HCT116 (cell line): ENCODE results near the gene WDR43. TPM values are rescaled to one million over a fixed set of nuclear protein-coding genes. Genes with fewer than 3 reads are reported as not detected.

ENCODE experiments used
- ATAC-seq: fragments of 200-7000 bp; cut with Tn5 transposase; 2 replicates; pipeline ENCODE4 v1.9.1; 2020; ENCODE audit warnings: mild to moderate bottlenecking, moderate library complexity
- BruUV-seq: library from RNA; stranded (reverse); fragments of 400-500 nt; replicated peaks from 2 replicates; lab custom pipeline; 2021; lab: Mats Ljungman, UMichigan
- CTCF ChIA-PET: fragments of 300-600 bp; sonication (Branson Sonifier 250); formaldehyde crosslinking; loops from one replicate; lab custom pipeline; 2021; ENCODE audit warnings: antibody characterized with exemption; lab: Charles Lee
- POLR2A ChIA-PET: fragments of 300-600, 350-600 bp; sonication (Branson Sonifier 250); formaldehyde crosslinking; loops from one replicate; lab custom pipeline; 2021; ENCODE audit warnings: antibody characterized with exemption; lab: Charles Lee
- RAD21 ChIA-PET, 2 experiments: fragments of 300-600 bp; sonication (Branson Sonifier 250); formaldehyde crosslinking; loops; one replicate each; lab custom pipeline; 2023; ENCODE audit warnings: low total read pairs in 2 of 2; ENCODE audit not compliant: uncharacterized antibody in 2 of 2, unreplicated experiment in 2 of 2, low non-redundant PET in 1 of 2; lab: Charles Lee
- DNase-seq: peaks from one replicate; pipeline ENCODE4 v3.0.0-alpha.2; 2010; ENCODE audit warnings: low read depth, low spot score
- H2AFZ ChIP-seq: fragments of 200-600 bp; shearing (Covaris generic), sonication (generic); 2 replicates; pipeline ENCODE4 v1.6.1; 2017; ENCODE audit warnings: low read depth, mixed run types, mixed read lengths, antibody characterized with exemption, low read length; ENCODE audit not compliant: poor library complexity, severe bottlenecking
- H3K27ac ChIP-seq: 2 replicates; pipeline ENCODE4 v1.5.1; 2012; ENCODE audit warnings: low read depth, low read length
- H3K27me3 ChIP-seq: fragments of 200-600 bp; sonication (generic); 2 replicates; pipeline ENCODE4 v1.6.1; 2016; ENCODE audit warnings: mixed run types, low read length, mixed read lengths; ENCODE audit not compliant: insufficient read depth
- H3K36me3 ChIP-seq, 2 experiments: fragments of 200-500 bp in 1 of 2; fragments of 200-600 bp in 1 of 2; sonication (Bioruptor generic) in 1 of 2; sonication (generic) in 1 of 2; 2 replicates each; pipeline versions ENCODE4 v1.5.1 to v1.6.1; 2014 to 2016; ENCODE audit warnings: low read length in 2 of 2, inconsistent platforms in 1 of 2, mixed read lengths in 1 of 2, mixed run types in 1 of 2; ENCODE audit not compliant: insufficient read depth in 2 of 2, control insufficient read depth in 1 of 2
- H3K4me1 ChIP-seq, 2 experiments: fragments of 200-600 bp in 1 of 2; sonication (generic) in 1 of 2; 2 replicates each; pipeline versions ENCODE4 v1.5.1 to v1.6.1; 2012 to 2017; ENCODE audit warnings: low read length in 2 of 2, inconsistent platforms in 1 of 2, mild to moderate bottlenecking in 1 of 2, mixed read lengths in 1 of 2, mixed run types in 1 of 2, moderate library complexity in 1 of 2; ENCODE audit not compliant: insufficient read depth in 2 of 2, control insufficient read depth in 1 of 2
- H3K4me2 ChIP-seq: fragments of 200-600 bp; sonication (generic); 2 replicates; pipeline ENCODE4 v1.6.1; 2017; ENCODE audit warnings: mixed run types, low read length, mixed read lengths
- H3K4me3 ChIP-seq, 2 experiments: fragments of 200-600 bp in 1 of 2; sonication (generic) in 1 of 2; replicated peaks in 1 of 2; 2 replicates each; pipeline ENCODE4 v1.5.1; 2011 to 2016; ENCODE audit warnings: low read length in 2 of 2, control low read depth in 1 of 2, low read depth in 1 of 2, mild to moderate bottlenecking in 1 of 2, mixed read lengths in 1 of 2, mixed run types in 1 of 2
- H3K79me2 ChIP-seq: fragments of 200-600 bp; sonication (generic); 2 replicates; pipeline ENCODE4 v1.6.1; 2017; ENCODE audit warnings: mild to moderate bottlenecking, mixed run types, low read length, moderate library complexity, mixed read lengths; ENCODE audit not compliant: insufficient read depth
- H3K9ac ChIP-seq: fragments of 200-600 bp; sonication (generic); 2 replicates; pipeline ENCODE4 v1.6.1; 2016; ENCODE audit warnings: low read length, mixed read lengths
- H3K9me2 ChIP-seq: fragments of 200-600 bp; sonication (generic), shearing (Covaris generic); 2 replicates; pipeline ENCODE4 v1.6.1; 2017; ENCODE audit warnings: mixed run types, mild to moderate bottlenecking, moderate library complexity; ENCODE audit not compliant: insufficient read depth
- H3K9me3 ChIP-seq, 2 experiments: fragments of 200-500 bp in 1 of 2; fragments of 200-600 bp in 1 of 2; sonication (Bioruptor generic) in 1 of 2; sonication (generic) in 1 of 2; 2 replicates each; pipeline ENCODE4 v1.6.1; 2014 to 2017; ENCODE audit warnings: low read length in 2 of 2, mixed read lengths in 2 of 2, inconsistent platforms in 1 of 2, low read depth in 1 of 2, mild to moderate bottlenecking in 1 of 2, mixed run types in 1 of 2, moderate library complexity in 1 of 2; ENCODE audit not compliant: control insufficient read depth in 1 of 2, insufficient read depth in 1 of 2
- H4K20me1 ChIP-seq: fragments of 200-600 bp; sonication (generic), shearing (Covaris generic); 2 replicates; pipeline ENCODE4 v1.6.1; 2017; ENCODE audit warnings: mixed run types, mild to moderate bottlenecking, moderate library complexity; ENCODE audit not compliant: insufficient read depth
- CBX3 ChIP-seq: IDR thresholded peaks from 2 replicates; pipeline ENCODE4 v1.6.1; 2012; ENCODE audit warnings: low read depth
- CEBPB ChIP-seq: IDR thresholded peaks from 2 replicates; pipeline ENCODE4 v1.6.1; 2012; ENCODE audit warnings: low read depth
- EGR1 ChIP-seq: IDR thresholded peaks from 2 replicates; pipeline ENCODE4 v1.6.1; 2012; ENCODE audit warnings: low read depth
- EZH2 ChIP-seq: fragments of 200-600 bp; sonication (generic); IDR thresholded peaks from 2 replicates; pipeline ENCODE4 v1.6.1; 2017; ENCODE audit warnings: antibody characterized with exemption, mixed run types
- EZH2phosphoT487 ChIP-seq: fragments of 200-600 bp; IDR thresholded peaks from 2 replicates; pipeline ENCODE4 v1.6.1; 2018; ENCODE audit warnings: antibody characterized with exemption, borderline replicate concordance
- JUND ChIP-seq: IDR thresholded peaks from 2 replicates; pipeline ENCODE4 v1.6.1; 2012
- MAX ChIP-seq: IDR thresholded peaks from 2 replicates; pipeline ENCODE4 v1.6.1; 2012
- POLR2A ChIP-seq: IDR thresholded peaks from 2 replicates; pipeline ENCODE4 v1.7.0; 2011; ENCODE audit warnings: borderline replicate concordance; ENCODE audit not compliant: insufficient read depth, insufficient read length; ENCODE audit errors: extremely low read depth
- POLR2AphosphoS5 ChIP-seq: IDR thresholded peaks from 2 replicates; pipeline ENCODE4 v1.6.1; 2011; ENCODE audit warnings: mild to moderate bottlenecking, low read depth, low read length, moderate library complexity
- RAD21 ChIP-seq: IDR thresholded peaks from 2 replicates; pipeline ENCODE4 v1.6.1; 2012; ENCODE audit warnings: low read depth, mild to moderate bottlenecking
- SP1 ChIP-seq: IDR thresholded peaks from 2 replicates; pipeline ENCODE4 v1.6.1; 2012; ENCODE audit warnings: low read depth
- SRF ChIP-seq: IDR thresholded peaks from 2 replicates; pipeline ENCODE4 v1.6.1; 2012; ENCODE audit warnings: low read depth
- TCF7L2 ChIP-seq: IDR thresholded peaks from 2 replicates; pipeline ENCODE4 v1.7.0; 2011; ENCODE audit warnings: borderline replicate concordance, inconsistent platforms; ENCODE audit not compliant: insufficient read depth, insufficient read length; ENCODE audit errors: extremely low read depth
- ZFX ChIP-seq: fragments of 450-650 bp; IDR thresholded peaks from 2 replicates; pipeline ENCODE4 v1.6.1; 2017
- intact Hi-C: fragments of 100-400 bp; cut with micrococcal nuclease; formaldehyde crosslinking; loops from 2 replicates; pipeline ENCODE4 v1.10.0; 2022
- total RNA-seq: library from RNA; stranded (reverse); gene quantifications from one replicate; pipeline ENCODE4 v1.2.1, GENCODE V29; 2021; ENCODE audit not compliant: unreplicated experiment
- TF ChIP-seq, protein P1 (sequence below), 3 experiments: fragments of 200-600 bp in 1 of 3; sonication (generic) in 1 of 3; IDR thresholded peaks in 2 of 3; conservative IDR thresholded peaks in 1 of 3; 2 replicates each; pipeline ENCODE4 v1.5.1; 2012 to 2017; ENCODE audit warnings: low read depth in 2 of 3, low read length in 2 of 3, antibody characterized with exemption in 1 of 3, borderline replicate concordance in 1 of 3, control low read depth in 1 of 3, mild to moderate bottlenecking in 1 of 3, mixed read lengths in 1 of 3, mixed run types in 1 of 3, moderate library complexity in 1 of 3; ENCODE audit not compliant: insufficient read depth in 1 of 3
- TF ChIP-seq, protein P2 (sequence below): IDR thresholded peaks from 2 replicates; pipeline ENCODE4 v1.6.1; 2012

The WDR43 gene
- total RNA-seq, 1 experiment from 2014 or later: 119 TPM

DNA sequence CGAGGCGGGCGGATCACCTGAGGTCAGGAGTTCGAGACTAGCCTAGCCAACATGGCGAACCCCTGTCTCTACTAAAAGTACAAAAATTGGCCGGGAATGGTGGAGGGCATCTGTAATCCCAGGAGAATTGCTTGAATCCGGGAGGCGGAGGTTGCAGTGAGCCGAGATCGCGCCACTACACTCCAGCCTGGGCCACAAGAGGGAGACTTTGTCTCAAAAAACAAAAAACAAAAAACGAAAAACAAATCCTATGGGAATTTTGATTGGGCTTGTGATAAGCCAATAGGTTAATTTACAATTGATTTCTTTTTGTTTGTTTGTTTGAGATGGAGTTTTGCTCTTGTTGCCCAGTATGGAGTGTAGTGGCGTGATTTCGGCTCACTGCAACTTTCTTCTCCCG lies 62.4 kb downstream of the WDR43 start (continued):
- no peak for TF ChIP-seq EZH2phosphoT487
- TF ChIP-seq, all 23 proteins: peak for 3

- H3K9me2 ChIP-seq: no peaks in the 10 kb centered on the region
- H3K4me1 ChIP-seq: peaks cover 3 to 10% of the 10 kb centered on the region in 2 experiments; a peak in 2 of 4 replicates
- no peaks in the 10 kb centered on the region for H3K79me2 ChIP-seq
- no peaks in the 10 kb centered on the region for H4K20me1 ChIP-seq
- H3K27ac ChIP-seq: no peak overlapping the region
- BruUV-seq: no TSS peak
- intact Hi-C loops: loop anchor here (1.0 to 10.0 kb wide), 8 partner anchors 238 to 1156 kb away; no protein-coding TSS in a partner anchor
- DNase-seq (peak; percentile 37), ATAC-seq (peak; percentile 78)
- no peak overlapping the region for H2AFZ ChIP-seq
- H3K4me2 ChIP-seq: peak overlapping the region; percentile 14; the same call in 1 of the 2 replicates
- no peaks in the 10 kb centered on the region for H3K27me3 ChIP-seq
- no peak overlapping the region for H3K4me3 ChIP-seq
- H3K36me3 ChIP-seq: no peaks in the 10 kb centered on the region
- no peak overlapping the region for H3K9ac ChIP-seq
- ChIA-PET POLR2A (no interaction called here), CTCF (interaction anchor here (0.6 to 1.4 kb wide), 9 partner anchors 15 to 1157 kb away, joined by 3 to 5 read pairs (median 3); no protein-coding TSS in a partner anchor), RAD21 (no interaction called here)
- no peak for TF ChIP-seq SRF
- no peak for TF ChIP-seq JUND
- TF ChIP-seq MAX: no peak
- TF ChIP-seq SP1: no peak
- TF ChIP-seq EZH2phosphoT487: no peak
- no peak for TF ChIP-seq EZH2
- no peak for TF ChIP-seq EGR1
- no peak for TF ChIP-seq CEBPB
- TF ChIP-seq ZFX: no peak
- TF ChIP-seq TCF7L2: no peak
- no peak for TF ChIP-seq POLR2AphosphoS5
- TF ChIP-seq, protein P1, sequence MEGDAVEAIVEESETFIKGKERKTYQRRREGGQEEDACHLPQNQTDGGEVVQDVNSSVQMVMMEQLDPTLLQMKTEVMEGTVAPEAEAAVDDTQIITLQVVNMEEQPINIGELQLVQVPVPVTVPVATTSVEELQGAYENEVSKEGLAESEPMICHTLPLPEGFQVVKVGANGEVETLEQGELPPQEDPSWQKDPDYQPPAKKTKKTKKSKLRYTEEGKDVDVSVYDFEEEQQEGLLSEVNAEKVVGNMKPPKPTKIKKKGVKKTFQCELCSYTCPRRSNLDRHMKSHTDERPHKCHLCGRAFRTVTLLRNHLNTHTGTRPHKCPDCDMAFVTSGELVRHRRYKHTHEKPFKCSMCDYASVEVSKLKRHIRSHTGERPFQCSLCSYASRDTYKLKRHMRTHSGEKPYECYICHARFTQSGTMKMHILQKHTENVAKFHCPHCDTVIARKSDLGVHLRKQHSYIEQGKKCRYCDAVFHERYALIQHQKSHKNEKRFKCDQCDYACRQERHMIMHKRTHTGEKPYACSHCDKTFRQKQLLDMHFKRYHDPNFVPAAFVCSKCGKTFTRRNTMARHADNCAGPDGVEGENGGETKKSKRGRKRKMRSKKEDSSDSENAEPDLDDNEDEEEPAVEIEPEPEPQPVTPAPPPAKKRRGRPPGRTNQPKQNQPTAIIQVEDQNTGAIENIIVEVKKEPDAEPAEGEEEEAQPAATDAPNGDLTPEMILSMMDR (IDR thresholded peaks at IDR 0.05 in 2 of 3, conservative IDR thresholded peaks at IDR 0.05 in 1 of 3; ENCODE audit: borderline replicate concordance in 1 of 3, insufficient read depth in 1 of 3, low read depth in 2 of 3, low read length in 2 of 3): peak; percentile 45 to 87 (median 69)
- no peak for TF ChIP-seq CBX3
- TF ChIP-seq, protein P2, sequence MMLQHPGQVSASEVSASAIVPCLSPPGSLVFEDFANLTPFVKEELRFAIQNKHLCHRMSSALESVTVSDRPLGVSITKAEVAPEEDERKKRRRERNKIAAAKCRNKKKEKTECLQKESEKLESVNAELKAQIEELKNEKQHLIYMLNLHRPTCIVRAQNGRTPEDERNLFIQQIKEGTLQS: no peak
- peak; percentile 97 for TF ChIP-seq RAD21
- no peak for TF ChIP-seq POLR2A
- TF ChIP-seq, all 23 proteins: peak for 2
- H3K9me3 ChIP-seq: no peaks in the 10 kb centered on the region
Measured at GRCh38 chr2:28958689-28959088, 64.2 kb downstream of the WDR43 start.
